Measurements from ENCODE around the gene CFC1B. TPM values are rescaled to one million over a fixed set of nuclear protein-coding genes. Genes with fewer than 3 reads are reported as not detected.

The CFC1B gene
- total RNA-seq, 4 donors from 2014 or later = not detected

Other genes starting within 250 kb of the CFC1B start
- 100 to 1,000 TPM in 2 of 4 donors, 10 to 100 TPM in 2; 84.0 to 125 (median 98.8) TPM for gene IMP4, start 178.3 kb upstream of the CFC1B start, total RNA-seq
- 10 to 100 TPM; 18.0 to 72.4 (median 28.4) TPM for gene PTPN18, start 165.2 kb upstream of the CFC1B start, total RNA-seq
- gene POTEI, start 11.9 kb upstream of the CFC1B start, total RNA-seq = not detected
- gene CFC1, start 78.4 kb downstream of the CFC1B start, total RNA-seq = not detected
- gene POTEJ, start 90.2 kb downstream of the CFC1B start, total RNA-seq = not detected
- not detected for gene GPR148, start 207.8 kb downstream of the CFC1B start, total RNA-seq
- gene AMER3, start 234.3 kb downstream of the CFC1B start, total RNA-seq = not detected

Data from suprapubic skin (tissue), 4 donors.